Testis (tissue), 3 donors: ENCODE results near the gene MYLK. TPM values are rescaled to one million over a fixed set of nuclear protein-coding genes. Genes with fewer than 3 reads are reported as not detected.
A peak's percentile ranks its signal among the peaks of the same experiment; 100 is the strongest.

Experiments used
- DNase-seq: peaks from one replicate; pipeline ENCODE4 v3.0.0-alpha.2; 2019
- H3K27ac ChIP-seq, 2 donors: fragments of 200-600 bp; sonication (generic); one replicate each; pipeline ENCODE4 v1.5.1; 2019
- H3K27me3 ChIP-seq: fragments of 200-600 bp; sonication (generic); one replicate; pipeline ENCODE4 v1.5.1; 2019
- H3K36me3 ChIP-seq: fragments of 200-600 bp; sonication (generic); one replicate; pipeline ENCODE4 v1.5.1; 2017; ENCODE audit warnings: low read depth; ENCODE audit errors: missing control alignments
- H3K4me1 ChIP-seq: fragments of 200-600 bp; sonication (generic); one replicate; pipeline ENCODE4 v1.5.1; 2019
- H3K4me3 ChIP-seq, 2 donors: fragments of 200-600 bp; sonication (generic); one replicate each; pipeline ENCODE4 v1.5.1; 2017 to 2019
- H3K9me3 ChIP-seq: fragments of 200-600 bp; sonication (generic); one replicate; pipeline ENCODE4 v1.5.1; 2017
- CTCF ChIP-seq, 3 experiments: fragments of 450-650 bp in 2 of 3; fragments of 200-600 bp in 1 of 3; sonication (generic) in 1 of 3; IDR thresholded peaks; one replicate each; pipeline ENCODE4 v1.5.1; 2016 to 2019; ENCODE audit warnings: antibody characterized with exemption in 3 of 3, mild to moderate bottlenecking in 2 of 3, moderate library complexity in 1 of 3
- POLR2A ChIP-seq: fragments of 450-650 bp; IDR thresholded peaks from one replicate; pipeline ENCODE4 v1.6.1; 2017; ENCODE audit warnings: antibody characterized with exemption, mild to moderate bottlenecking, moderate library complexity
- WGBS, 2 donors: methylation state at CpG; one replicate each; pipeline ENCODE4 v1.1.5; 2018; 5-methylcytosine and 5-hydroxymethylcytosine counted together
- intact Hi-C: fragments of 100-400 bp; cut with DNase I; formaldehyde crosslinking; loops from one replicate; pipeline ENCODE4 v1.15.1; 2023; ENCODE audit warnings: low total_unique reads
- polyA plus RNA-seq: library from polyadenylated mRNA; stranded (reverse); fragments of 350-450 nt; fragmentation: Illumina TruSeq; extraction: RNeasy Lipid Tissue Mini Kit (QIAGEN cat#74804); gene quantifications from one replicate; pipeline ENCODE4 v1.2.3, GENCODE V29; 2014; ENCODE audit warnings: low read depth, low replicate concordance; ENCODE audit not compliant: insufficient read depth
- total RNA-seq, 2 donors: library from RNA; depleted of rRNA; stranded (reverse); fragments of >200 nt; gene quantifications; one replicate each; pipeline ENCODE4 v1.2.3, GENCODE V29; 2016

The MYLK gene
- total and polyA plus RNA-seq, 3 donors from 2014 or later: 130 to 168 (median 151) TPM

- no peak for DNase-seq
- H3K4me3 ChIP-seq: no peak overlapping the region
- no peak overlapping the region for H3K27ac ChIP-seq
- whole genome bisulfite sequencing, 2 donors: 94 to 97% methylated on average over 6 to 7 of the region's 7 CpGs
- H3K27me3 ChIP-seq: no peaks in the 10 kb centered on the region
- peaks cover 5% of the 10 kb centered on the region for H3K4me1 ChIP-seq
- intact Hi-C loops: no loop called here
- no peaks in the 10 kb centered on the region for H3K9me3 ChIP-seq
- no peaks in the 10 kb centered on the region for H3K36me3 ChIP-seq
- TF ChIP-seq CTCF (IDR thresholded peaks at IDR 0.05): no peak
- no peak for TF ChIP-seq POLR2A
Measured at GRCh38 chr3:123626881-123627280, 257.3 kb downstream of the MYLK start.

GRCh38 chr3:123624302-123624701 is 259.8 kb downstream of the MYLK start:
- peaks cover 18% of the 10 kb centered on the region for H3K4me1 ChIP-seq
- WGBS, 2 donors: 96 to 100% methylated on average over 1 of the region's 1 CpG

GRCh38 chr3:123623346-123623880 is 260.7 kb downstream of the MYLK start:
- intact Hi-C loops: no loop called here
- Histone ChIP-seq H3K4me3 (no peak overlapping the region), H3K27ac (no peak overlapping the region), H3K9me3 (no peaks in the 10 kb centered on the region), H3K4me1 (peaks cover 26% of the 10 kb centered on the region), H3K27me3 (no peaks in the 10 kb centered on the region), H3K36me3 (no peaks in the 10 kb centered on the region)
- DNase-seq: no peak
- WGBS, 2 donors: 90 to 92% methylated on average over 5 of the region's 5 CpGs
- TF ChIP-seq POLR2A: no peak
- TF ChIP-seq CTCF (IDR thresholded peaks at IDR 0.05): no peak

More at GRCh38 chr3:123624302-123624701, 259.8 kb downstream of the MYLK start:
- H3K36me3 ChIP-seq: no peaks in the 10 kb centered on the region
- H3K27me3 ChIP-seq: no peaks in the 10 kb centered on the region
- no peaks in the 10 kb centered on the region for H3K9me3 ChIP-seq
- H3K27ac ChIP-seq: no peak overlapping the region
- TF ChIP-seq POLR2A (no peak), CTCF (IDR thresholded peaks at IDR 0.05) (no peak)
- DNase-seq: no peak
- no peak overlapping the region for H3K4me3 ChIP-seq
- intact Hi-C loops: no loop called here

- no peak overlapping the region for H3K4me3 ChIP-seq
- no peaks in the 10 kb centered on the region for H3K27me3 ChIP-seq
- WGBS, 2 donors: 87 to 94% methylated on average over 2 of the region's 2 CpGs
- no peaks in the 10 kb centered on the region for H3K36me3 ChIP-seq
- intact Hi-C loops: no loop called here
- TF ChIP-seq POLR2A (no peak), CTCF (IDR thresholded peaks at IDR 0.05) (no peak)
- no peak for DNase-seq
- no peak overlapping the region for H3K27ac ChIP-seq
- H3K9me3 ChIP-seq: no peaks in the 10 kb centered on the region
- H3K4me1 ChIP-seq: peaks cover 32% of the 10 kb centered on the region
Measured at GRCh38 chr3:123622766-123623165, 261.4 kb downstream of the MYLK start.

GRCh38 chr3:123621850-123622189 is 262.3 kb downstream of the MYLK start:
- Histone ChIP-seq H3K4me3 (no peak overlapping the region), H3K36me3 (no peaks in the 10 kb centered on the region), H3K27ac (peak overlapping the region; percentile 68 to 87), H3K27me3 (no peaks in the 10 kb centered on the region), H3K4me1 (peaks cover 42% of the 10 kb centered on the region), H3K9me3 (no peaks in the 10 kb centered on the region)
- intact Hi-C loops: no loop called here
- 95 to 97% methylated on average over 7 of the region's 7 CpGs for WGBS, 2 donors
- TF ChIP-seq POLR2A (no peak), CTCF (IDR thresholded peaks at IDR 0.05) (no peak)
- no peak for DNase-seq
